HG03521 (cell line): ENCODE measurements around the gene EXOSC6.
"Not testable (repeated sequence)": the region's sequence is repeated elsewhere in the genome, so short reads cannot be mapped to it uniquely, and the experiment has no call there.

ENCODE experiments used
- ATAC-seq: cut with Tn5 transposase; IDR thresholded peaks from one replicate; pipeline ENCODE4 v1.9.1; 2021; ENCODE audit warnings: mild to moderate bottlenecking, moderate library complexity; ENCODE audit not compliant: unreplicated experiment

The EXOSC6 gene

DNA sequence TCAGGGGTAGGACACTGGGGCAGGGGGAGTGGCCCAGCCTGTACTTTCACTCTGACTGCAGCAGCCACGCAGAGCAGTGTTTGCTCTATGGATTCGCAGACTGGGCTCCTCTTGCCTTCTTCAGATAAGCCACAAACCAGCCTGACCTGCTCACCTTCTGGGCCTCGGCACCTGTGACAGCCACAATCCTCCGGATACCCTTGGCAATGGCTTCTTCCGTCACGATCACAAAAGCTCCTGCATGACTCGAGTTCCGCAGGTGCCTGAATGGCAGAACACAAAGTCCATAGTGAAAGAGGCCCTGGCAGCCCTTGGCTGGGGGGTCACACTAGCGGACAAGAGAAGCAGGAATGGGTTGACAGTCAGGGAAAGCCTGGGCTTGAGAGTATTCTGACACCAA lies 3.8 kb upstream of the EXOSC6 start:
- no peak for ATAC-seq

DNA sequence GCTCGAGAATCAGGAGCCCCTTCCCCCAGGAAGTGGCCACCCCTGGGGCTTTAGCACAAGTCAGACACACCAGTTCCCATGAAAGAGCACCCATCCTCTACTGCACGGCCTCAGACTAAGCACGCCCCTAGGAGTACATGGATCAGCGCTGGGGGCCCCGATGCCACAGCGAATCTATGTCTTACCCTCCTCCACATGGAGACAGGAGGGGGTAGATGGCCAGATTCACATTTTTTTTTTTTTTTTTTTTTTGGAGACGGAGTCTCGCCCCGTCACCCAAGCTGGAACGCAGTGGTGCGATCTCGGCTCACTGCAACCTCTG lies 3.2 kb upstream of the EXOSC6 start:
- ATAC-seq, result no peak

DNA sequence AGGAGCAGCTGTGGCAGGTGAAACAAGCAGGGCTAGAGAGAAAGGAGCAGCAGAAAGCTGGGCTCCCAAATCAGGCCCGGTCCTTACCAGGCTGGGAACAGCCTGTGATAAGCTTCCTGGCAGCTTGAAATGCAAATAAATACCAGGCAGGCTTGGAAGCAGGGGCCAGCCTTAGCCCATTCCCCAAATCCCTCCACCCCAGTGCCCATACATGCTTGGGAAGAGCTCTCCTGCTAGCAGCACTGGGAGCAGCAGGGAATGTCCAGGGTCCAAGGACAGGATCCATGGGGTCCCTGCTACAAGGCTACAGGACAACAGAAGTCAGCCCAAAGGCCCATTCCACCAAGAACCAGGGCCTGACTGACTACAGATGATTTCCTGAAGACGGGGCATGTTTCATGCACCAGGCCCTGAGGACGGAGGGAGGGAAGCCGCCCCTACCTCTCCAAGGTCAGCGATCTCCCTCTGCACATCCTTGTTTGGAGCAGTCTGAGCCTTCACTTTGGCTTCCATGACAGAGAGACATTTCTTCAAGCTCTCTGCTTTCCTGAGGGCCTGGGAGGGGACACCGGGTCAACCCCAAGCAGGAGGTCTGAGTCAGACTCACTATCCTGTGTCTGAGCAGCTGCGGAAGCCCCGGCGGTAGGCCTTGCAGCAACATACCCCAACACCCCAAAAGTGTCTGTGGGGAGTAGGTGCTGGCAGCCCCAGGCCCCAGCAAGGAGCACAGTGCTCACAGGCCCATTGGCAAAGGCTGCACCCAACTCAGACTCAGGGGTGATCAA lies 2.6 kb upstream of the EXOSC6 start:
- no peak for ATAC-seq

DNA sequence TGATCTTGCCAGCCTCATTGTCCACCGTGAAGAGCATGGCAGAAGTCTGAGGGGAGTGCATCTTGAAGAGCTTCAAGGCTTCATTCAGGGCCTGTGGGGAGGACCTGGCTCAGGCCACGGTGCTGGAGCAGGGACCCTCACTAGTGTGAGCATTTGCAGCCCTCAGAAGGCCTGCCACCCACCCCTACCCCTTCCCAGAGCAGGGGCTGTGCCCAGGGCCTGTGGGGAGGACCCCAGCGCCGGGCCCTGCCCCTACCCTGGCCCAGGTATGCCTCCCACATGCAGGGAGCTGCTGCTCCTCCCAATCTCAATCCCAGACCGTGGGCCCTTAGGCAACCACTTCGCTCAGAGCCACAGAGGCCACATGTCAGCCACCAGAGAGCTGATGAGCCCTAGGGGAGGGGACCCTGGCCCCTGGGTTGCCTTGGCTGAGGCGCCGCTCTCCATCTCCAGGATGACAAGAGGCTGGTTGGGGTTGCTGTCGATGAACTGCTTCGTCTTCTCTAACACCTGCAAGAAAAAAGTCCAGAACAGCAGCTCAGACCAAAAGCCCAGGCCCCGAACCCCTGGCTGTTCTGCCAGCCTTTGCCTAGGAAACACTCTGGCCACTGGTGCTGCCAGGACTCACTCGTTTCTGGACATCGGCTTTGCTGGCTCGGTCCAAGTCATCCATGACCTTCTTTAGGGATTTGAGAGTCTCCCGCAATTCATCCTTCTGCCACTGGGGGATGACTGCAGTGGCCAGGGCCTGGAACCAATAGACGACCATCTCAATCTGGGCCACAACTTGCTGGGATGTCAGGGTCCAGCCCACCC lies 1.8 kb upstream of the EXOSC6 start:
- ATAC-seq, result no peak

DNA sequence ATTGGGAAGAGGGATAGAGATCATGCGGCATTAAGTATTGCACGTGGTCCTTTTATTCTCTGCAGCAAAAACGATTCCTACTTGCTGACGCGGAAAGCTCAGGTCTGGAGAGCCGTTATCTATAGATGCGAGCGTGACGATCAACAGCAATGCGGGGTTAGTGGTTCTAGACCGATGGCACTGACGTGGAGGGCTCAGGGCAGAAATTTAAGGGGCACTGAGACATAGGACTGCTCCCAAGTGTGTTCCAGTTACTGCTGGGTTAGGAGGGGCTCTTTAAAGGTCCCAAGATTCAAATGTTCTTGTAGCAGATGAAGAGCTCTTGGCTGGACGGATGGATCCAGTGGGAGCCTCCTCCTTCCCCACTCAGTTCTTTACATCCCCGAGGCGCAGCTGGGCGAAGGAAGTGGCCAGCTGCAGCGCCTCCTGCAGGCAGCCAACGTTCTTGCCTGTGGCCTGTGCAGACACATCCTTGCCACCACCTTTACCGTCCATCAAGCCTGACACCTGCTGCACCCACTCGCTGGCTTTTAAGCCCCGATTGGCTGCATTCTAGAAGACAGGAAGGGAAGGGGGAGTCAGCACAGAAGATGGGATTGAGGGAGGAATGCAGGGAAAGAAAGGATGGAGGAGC lies 732 bp upstream of the EXOSC6 start:
- no peak for ATAC-seq

DNA sequence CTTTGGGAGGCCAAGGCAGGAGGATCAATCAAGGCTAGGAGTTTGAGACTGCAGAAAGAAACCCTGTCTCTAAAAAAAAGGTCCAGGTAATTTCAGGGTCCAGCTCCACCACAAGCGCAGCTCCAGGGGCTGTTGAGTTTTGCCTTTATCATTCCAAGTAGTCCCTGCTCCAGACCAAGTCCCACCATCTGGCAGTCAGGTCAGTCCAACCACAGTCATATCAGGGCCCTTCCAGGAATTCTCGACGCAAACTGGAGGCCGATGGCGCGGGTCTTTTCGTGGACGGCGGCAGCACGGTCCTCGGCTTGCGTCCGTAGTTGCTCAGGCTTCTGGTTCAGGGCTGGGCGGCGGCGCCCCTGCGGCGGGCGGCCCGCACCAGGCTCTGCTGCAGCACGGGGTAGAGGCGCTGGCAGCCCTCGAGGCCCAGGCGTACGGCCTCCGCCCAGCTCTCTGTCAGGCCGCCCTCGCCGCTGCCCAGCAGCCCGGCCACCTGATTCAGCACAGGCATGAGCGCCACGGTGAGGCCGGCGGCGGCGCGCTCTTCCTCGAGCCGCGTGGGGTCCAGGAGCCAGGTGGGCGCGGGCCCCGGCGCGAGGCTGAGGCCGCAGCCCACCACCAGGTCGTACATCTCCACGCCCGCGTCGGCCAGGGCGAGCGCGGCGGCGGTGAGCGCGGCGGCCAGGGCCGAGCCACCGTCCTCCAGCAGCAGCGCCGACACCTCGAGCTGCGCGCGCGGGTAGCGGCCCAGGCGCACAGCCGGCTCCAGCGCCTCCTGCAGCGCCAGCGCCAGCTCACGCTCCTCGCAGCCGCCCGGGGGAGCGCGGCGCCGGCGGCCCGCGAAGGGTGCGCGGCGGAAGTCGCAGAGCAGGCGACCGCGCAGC lies 752 bp downstream of the EXOSC6 start:
- ATAC-seq, result peak; percentile 22

DNA sequence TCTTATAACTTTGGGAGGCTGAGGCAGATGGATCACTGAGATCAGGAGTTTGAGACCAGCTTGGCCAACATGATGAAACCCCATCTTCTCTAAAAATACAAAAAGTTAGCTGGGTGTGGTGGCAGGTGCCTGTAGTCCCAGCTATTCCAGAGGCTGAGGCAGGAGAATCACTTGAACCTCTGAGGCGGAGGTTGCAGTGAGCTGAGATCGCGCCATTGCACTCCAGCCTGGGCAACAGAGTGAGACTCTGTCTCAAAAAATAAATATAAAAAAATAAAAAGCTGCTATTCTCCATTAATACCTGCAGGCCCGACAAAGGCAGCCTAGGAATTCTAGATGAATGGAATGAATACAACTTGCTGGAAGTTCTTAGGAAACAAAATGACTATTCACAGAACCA lies 2.0 kb downstream of the EXOSC6 start:
- not testable (repeated sequence) for ATAC-seq

DNA sequence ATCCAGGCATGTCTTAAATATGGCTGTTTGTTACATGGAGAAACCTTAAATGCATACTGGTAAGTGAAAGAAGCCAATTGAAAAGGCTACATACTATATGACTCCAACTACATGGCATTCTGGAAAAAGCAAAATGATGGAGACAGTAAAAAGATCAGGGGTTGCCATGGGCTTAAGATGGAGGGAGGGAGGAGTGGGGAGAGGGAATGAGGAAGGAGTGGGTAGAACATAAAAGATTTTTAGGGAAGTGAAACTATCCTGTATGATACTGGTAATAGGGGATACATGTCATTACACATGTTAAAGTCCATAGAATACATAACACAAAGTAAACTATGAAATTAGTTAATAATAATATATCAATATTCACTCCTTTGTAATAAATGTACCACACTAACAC lies 13.0 kb downstream of the EXOSC6 start:
- ATAC-seq, result not testable (repeated sequence)

DNA sequence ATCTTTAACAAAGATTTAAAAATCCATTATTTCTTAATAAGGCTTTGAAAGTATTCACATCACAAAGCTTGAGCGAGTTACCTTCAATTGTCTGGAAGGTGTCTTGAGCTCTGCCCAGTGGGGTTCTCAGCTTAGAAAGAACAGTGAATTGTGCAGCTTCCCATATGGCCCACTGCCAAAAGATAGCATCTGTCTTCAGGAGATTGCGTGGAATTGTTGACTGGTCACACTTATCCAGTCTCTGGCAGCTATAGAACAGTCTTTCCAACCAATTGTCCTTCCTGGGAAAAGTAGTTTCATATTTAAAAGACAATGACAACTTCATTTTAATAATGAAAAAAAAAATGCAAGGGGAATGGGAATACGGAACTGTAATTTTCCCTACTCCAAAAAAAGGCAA lies 19.9 kb downstream of the EXOSC6 start:
- not testable (repeated sequence) for ATAC-seq

DNA sequence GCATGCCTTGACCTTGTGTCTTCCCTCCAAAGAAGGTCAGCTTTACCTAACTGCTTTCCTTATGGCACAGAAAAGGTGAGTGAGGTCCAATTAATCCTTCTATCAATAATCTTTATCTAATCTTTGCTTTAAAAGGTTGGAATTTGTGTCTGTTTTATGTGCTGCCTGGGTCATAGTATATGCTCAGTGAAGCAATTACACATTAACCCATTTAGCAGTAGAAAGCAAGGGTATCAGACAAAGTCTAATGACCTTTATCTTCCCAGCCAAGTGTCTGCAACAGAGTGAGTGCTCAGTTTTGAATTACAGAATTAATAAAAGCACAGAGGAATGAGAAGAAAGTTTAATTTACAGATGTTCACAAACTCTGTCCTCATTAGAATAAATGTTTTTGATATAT lies 25.7 kb downstream of the EXOSC6 start:
- not testable (repeated sequence) for ATAC-seq

DNA sequence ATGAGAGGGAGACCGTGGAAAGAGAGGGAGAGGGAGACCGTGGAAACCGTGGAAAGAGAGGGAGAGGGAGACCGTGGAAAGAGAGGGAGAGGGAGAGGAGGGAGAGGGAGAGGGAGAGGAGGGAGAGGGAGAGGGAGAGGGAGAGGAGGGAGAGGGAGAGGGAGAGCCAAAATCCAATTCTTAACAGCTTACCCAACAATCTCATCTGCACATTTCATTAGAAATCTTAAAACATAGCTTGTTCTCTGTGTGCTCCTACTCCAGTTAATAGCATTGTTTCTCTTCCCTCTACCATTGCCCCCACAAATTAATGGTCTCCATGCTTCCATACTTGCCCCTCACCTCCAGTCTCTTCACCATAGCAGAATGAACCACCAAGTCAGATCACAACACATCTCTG lies 26.3 kb downstream of the EXOSC6 start:
- ATAC-seq, result not testable (repeated sequence)

DNA sequence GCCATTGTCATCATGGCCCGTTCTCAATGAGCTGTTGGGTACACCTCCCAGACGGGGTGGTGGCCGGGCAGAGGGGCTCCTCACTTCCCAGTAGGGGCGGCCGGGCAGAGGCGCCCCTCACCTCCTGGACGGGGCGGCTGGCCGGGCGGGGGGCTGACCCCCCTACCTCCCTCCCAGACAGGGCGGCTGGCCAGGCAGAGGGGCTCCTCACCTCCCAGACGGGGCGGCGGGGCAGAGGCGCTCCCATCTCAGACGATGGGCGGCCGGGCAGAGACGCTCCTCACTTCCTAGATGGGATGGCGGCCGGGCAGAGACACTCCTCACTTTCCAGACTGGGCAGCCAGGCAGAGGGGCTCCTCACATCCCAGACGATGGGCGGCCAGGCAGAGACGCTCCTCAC lies 27.1 kb downstream of the EXOSC6 start:
- not testable (repeated sequence) for ATAC-seq

DNA sequence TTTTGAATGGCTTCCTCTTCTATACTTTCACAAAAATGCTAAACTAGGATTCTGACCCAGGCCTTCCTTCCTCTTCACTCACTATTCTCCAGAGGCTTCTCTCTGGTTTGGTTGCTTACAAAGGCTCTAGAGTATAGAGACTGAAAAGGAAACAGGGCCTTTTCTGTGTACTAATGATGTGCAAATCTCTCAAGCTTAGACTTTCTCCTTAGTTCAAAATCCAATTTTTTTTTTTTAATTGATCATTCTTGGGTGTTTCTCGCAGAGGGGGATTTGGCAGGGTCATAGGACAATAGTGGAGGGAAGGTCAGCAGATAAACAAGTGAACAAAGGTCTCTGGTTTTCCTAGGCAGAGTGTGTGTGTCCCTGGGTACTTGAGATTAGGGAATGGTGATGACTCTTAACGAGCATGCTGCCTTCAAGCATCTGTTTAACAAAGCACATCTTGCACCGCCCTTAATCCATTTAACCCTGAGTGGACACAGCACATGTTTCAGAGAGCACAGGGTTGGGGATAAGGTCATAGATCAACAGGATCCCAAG lies 27.7 kb downstream of the EXOSC6 start:
- ATAC-seq, result not testable (repeated sequence)

DNA sequence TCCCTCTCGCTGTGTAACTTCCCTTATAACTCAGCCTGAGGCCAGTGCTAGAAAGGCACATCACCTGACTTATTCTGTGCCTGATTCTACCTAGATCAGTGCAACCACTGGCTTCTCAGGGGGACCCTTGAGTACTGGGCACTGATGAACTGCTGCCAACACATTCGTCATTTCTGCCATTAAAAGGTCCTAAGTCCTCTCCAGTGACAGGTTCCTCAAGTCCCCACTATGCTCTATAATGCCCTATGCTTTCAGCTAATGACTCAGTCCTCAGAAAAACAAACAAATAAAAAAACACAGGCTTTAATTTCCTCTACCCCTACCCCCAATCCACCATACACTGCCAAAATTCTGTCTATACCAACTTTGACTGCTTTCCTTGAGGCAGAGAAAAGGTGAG lies 28.5 kb downstream of the EXOSC6 start:
- ATAC-seq, result not testable (repeated sequence)

DNA sequence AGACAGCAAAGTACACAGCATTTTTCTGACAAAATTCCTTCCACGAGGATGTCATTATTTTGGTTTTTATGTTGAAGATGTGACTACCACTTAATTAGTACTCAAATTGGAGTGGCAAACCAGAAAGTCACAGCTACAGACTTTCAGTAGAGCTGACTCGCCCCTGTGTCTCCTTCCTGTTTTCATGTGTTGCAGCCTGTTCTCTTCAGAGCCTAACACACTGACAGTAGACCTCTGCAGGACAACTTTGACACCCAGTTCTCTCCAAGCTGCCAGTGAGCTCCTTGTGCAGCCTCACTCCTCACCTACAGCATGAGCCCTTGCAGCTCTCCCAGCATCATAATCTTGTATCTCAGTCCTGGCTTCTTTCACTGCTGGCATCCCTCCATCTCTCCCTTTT lies 29.2 kb downstream of the EXOSC6 start:
- not testable (repeated sequence) for ATAC-seq

DNA sequence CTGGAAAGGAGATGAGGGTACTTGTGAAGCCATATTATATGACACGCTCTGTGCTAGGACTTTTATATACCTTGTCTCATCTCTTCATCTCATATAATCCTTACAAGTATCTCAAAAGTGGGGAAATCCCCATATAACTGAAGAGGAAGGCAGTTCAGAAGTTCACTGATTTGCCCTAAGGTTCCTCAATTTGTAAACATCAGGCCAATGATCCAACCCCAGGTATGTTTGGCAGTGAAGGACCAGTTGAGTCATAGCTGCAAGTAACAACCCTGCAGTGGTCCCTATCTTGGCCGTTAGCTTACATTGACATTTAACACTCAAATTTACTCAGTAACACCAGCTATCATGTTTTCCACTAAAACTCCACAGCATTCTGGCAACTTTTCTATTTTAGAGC lies 33.2 kb downstream of the EXOSC6 start:
- not testable (repeated sequence) for ATAC-seq

DNA sequence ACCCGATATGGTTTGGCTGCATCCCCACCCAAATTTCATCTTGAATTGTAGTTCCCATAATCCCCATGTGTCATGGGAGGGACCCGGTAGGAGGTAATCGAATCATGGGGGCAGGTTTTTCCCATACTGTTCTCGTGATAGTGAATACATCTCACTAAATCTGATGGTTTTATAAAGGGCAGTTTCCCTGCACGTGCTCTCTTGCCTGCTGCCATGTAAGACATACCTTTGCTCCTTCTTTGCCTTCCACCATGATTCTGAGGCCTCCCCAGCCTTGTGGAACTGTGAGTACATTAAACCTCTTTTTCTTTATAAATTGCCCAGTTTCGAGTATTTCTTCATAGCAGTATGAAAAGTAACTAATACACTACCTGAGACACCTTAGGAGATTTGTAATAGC lies 45.4 kb downstream of the EXOSC6 start:
- not testable (repeated sequence) for ATAC-seq

DNA sequence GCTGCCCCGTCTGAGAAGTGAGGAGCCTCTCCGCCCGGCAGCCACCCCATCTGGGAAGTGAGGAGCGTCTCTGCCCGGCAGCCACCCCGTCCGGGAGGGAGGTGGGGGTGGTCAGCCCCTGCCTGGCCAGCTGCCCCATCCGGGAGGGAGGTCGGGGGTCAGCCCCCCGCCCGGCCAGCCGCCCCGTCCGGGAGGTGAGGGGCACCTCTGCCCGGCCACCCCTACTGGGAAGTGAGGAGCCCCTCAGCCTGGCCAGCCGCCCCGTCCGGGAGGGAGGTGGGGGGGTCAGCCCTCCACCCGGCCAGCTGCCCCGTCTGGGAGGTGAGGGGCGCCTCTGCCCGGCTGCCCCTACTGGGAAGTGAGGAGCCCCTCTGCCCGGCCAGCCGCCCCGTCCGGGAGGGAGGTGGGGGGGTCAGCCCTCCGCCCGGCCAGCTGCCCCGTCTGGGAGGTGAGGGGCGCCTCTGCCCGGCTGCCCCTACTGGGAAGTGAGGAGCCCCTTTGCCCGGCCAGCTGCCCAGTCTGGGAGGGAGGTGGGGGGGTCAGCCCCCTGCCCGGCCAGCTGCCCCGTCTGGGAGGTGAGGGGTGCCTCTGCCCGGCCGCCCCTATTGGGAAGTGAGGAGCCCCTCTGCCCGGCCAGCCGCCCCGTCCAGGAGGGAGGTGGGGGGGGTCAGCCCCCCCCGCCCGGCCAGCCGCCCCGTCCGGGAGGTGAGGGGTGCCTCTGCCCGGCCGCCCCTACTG lies 46.9 kb downstream of the EXOSC6 start:
- ATAC-seq, result not testable (repeated sequence)

DNA sequence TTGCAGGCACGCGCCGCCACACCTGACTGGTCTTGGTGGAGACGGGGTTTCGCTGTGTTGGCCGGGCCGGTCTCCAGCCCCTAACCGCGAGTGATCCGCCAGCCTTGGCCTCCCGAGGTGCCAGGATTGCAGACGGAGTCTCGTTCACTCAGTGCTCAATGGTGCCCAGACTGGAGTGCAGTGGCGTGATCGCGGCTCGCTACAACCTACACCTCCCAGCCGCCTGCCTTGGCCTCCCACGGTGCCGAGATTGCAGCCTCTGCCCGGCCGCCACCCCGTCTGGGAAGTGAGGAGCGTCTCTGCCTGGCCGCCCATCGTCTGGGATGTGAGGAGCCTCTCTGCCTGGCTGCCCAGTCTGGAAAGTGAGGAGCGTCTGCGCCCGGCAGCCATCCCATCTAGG lies 47.7 kb downstream of the EXOSC6 start:
- not testable (repeated sequence) for ATAC-seq

DNA sequence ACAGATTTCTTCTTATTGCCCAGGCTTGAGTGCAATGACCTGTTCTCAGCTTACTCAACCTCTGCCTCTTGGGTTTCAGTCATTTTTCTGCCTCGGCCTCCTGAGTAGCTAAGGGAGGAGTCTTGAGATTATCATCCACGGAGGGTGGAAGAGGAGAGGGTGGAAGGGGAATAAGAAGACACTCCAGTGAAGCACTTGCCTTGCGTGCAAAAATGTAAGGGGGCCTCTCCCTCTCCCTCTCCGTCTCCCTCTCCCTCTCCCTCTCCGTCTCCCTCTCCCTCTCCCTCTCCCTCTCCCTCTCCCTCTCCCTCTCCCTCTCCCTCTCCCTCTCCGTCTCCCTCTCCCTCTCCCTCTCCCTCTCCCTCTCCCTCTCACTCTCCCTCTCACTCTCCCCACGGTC lies 48.2 kb downstream of the EXOSC6 start:
- ATAC-seq, result not testable (repeated sequence)
